Measurements from ENCODE around the gene ZNF619.
"Not testable (repeated sequence)": the region's sequence is repeated elsewhere in the genome, so short reads cannot be mapped to it uniquely, and the experiment has no call there.

ZNF619 gene

DNA sequence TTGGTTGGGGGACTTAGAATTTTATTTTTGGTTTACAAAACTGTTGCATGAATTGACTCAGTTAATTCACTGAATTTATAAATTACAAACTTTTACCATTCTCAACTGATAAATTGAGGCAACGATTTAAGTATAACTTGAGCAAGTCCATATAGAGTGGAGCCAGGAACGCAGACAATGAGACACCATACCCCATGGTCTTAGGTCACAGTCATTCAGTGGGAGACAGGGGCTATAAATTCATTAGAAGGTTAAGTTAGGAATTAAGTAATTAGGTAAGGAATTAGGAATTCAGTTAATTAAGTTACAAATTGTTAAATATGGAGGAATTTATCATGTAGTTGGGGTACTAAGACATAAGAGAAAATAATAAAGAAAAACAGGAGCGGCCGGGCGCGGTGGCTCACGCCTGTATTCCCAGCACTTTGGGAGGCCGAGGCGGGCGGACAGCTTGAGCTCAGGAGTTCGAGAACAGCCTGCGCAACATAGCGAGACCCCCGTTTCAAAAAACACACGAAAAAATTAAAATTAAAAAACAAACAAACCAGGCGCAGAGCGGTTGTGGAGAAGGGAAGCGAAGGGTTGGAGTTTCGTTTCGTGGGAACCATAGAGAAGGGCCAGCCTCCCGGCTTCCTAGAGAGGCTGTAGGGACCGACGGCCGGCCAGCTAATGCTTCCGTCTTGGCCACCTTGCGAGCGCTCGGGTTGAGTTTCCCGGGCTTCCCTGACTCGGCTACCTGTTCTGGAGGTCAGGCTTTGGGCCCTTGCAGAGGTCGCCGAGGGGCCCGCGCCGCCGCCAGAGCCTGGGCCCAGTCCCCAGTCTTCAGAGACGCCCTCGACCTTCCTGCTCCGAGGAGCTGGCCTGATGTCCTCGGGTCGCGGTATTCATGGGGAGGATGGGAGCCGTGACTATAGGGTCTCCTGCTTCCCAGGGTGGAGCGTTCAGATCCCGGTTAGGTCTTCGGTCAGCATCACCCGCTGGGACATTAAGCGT lies at the start of gene ZNF619:
Gene ZNF619 (plus strand): TSS at position 645 of the 993 bp plus-strand sequence. CDS start 858 bp downstream, outside the sequence.
- peak; percentile 34 for DNase-seq

- no peak for DNase-seq
These were observed 44.1 kb upstream of the ZNF619 start for GRCh38 chr3:40432793-40433192.

GRCh38 chr3:40437889-40438288 lies 39.0 kb upstream of the ZNF619 start:
- no peak for DNase-seq

DNA sequence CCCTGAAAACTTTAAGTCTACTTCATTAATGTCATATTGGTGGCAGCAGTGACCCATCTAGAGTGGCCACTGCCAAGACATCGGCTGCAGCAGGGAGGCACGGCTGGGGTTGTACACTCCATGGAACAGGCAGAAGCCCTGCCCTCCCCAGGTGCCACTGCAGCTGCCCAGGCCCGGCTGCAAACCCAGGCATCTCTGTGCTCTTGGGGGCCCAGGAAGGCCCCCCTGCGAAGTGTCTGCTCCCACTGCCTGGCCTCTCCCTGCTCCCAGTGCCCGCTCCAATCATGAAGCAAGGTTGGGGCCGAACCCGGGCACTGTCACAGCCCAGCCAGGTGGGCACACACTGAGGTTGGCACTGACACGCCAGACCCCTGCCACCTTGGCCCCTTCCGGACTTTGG lies 31.9 kb upstream of the ZNF619 start:
- no peak for DNase-seq

DNA sequence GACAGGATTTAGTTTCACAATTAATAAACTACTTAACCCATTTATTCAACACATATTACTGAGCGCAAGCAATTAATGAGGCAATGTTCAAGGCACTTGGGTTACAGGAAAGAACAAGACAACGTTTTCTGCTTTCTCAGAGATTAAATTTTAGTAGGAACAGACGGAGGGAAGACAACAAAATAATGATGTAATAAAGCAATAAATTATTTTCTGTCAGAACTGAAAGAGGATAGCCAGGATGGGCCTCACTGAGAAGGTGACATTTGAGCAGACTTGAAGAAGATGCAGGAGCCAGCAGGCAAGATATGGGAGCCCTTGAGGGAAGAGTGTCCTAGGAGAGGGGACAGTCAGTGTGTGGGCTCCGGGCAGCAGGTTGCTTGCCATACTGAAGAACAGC lies 31.0 kb upstream of the ZNF619 start:
- no peak for DNase-seq

GRCh38 chr3:40450438-40450837 lies 26.5 kb upstream of the ZNF619 start:
- DNase-seq: no peak

DNA sequence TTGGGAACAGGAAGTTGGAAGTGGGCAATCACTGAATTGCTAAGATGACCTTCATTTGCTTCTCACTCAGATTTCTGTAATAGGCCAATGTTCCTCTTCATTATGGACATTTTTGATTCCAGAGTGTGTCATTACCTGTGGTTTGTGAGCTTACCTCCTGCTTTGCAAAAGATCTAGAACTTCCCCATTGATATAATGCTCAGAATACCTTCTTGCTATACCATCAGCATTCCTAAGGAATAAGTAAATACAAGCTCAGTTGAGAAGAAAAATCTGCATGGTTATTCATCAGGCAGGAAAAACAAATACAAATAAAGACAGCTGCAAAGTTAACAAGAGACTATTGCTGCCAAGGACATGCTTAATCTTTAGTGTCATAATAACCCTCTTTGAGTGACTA lies 25.4 kb upstream of the ZNF619 start:
- no peak for DNase-seq

GRCh38 chr3:40452057-40452456 lies 24.9 kb upstream of the ZNF619 start:
- DNase-seq: no peak

- no peak for DNase-seq
These were observed 24.4 kb upstream of the ZNF619 start for GRCh38 chr3:40452562-40452875.

DNA sequence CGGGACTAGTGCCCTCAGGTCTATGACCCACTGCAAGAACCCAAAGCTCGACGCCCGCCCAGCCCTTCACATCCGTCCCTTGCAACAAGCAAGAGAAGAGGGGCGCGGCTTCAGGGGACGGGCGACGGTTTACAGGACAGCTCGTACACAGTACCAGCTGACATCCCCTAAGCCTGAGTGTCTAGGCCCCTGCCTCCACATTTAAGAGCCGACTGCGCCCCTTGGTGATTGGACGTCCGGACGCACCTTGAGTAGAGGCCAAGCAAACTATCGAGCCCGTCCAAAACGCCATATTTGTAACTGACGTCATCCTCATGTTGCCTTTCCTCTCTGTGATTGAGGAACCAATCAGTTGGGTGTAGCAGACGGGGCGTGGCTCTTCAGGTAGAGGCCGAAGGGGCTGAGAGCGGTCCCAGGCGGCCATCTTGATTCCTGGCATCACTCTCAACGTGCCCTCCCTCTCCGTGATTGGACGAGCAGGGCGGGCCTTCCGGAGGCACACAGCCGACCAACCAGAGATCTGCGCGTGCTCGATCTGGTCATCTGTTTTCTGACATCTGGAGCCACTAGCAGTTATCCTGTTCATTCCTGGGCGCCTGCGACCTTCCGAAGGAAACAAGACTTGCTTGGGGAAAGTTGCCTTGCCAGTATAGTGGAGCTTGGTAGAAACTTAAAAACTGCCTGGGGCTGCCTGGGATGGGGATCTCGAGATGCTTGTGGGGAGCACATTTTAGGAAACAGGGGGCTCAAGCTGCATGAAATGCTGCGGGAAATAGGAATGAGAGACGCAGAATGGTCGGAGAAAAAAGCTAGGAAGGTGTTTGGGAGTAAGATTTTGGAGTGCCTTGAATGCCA lies 23.8 kb upstream of the ZNF619 start:
- DNase-seq: peak; percentile 96

- no peak for DNase-seq
These were observed 23.0 kb upstream of the ZNF619 start for GRCh38 chr3:40453933-40454332.

GRCh38 chr3:40455328-40455727 lies 21.6 kb upstream of the ZNF619 start:
- DNase-seq: no peak

GRCh38 chr3:40456279-40456939 lies 20.5 kb upstream of the ZNF619 start:
- DNase-seq: no peak

- DNase-seq: peak; percentile 93
These were observed 19.7 kb upstream of the ZNF619 start, which contains the start of gene RPL14 for GRCh38 chr3:40456940-40457823. TSS of gene RPL14 (plus strand) at chr3:40457339. CDS start at chr3:40457472, 133 bp downstream.

GRCh38 chr3:40458473-40458872 lies 18.4 kb upstream of the ZNF619 start:
- DNase-seq: no peak

DNA sequence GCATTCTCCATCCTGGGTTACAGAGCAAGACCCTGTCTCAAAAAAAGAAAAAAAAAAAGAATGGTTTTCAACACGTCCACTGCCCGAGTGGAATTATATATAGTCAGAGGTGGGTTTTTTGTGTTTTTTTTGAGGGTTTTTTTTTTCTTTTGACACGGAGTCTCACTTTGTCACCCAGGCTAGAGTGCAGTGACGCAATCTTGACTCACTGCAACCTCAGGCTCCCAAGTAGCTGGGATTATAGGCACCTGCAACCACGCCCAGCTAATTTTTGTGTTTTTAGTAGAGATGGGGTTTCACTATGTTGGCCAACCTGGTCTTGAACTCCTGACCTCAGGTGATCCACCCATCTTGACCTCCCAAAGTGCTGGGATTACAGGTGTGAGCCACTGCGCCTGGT lies 16.4 kb upstream of the ZNF619 start:
- not testable (repeated sequence) for DNase-seq

DNA sequence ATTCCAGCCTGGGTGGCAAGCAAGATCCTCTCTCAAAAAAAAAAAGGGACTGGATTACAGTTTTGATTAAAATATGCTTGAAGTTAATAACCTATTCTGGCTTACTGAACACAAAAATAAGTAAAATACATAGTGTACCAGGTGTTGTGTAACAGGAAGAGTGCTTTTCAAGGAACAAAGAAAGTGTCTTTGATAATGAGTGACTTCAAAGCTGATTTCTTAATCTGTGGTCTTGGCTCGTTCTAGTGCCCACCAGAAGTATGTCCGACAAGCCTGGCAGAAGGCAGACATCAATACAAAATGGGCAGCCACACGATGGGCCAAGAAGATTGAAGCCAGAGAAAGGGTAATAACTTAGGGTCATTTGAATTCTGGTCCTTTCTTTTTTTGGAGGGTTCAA lies 15.8 kb upstream of the ZNF619 start:
- no peak for DNase-seq

- DNase-seq: not testable (repeated sequence)
These were observed 14.1 kb upstream of the ZNF619 start for GRCh38 chr3:40462838-40463237.

DNA sequence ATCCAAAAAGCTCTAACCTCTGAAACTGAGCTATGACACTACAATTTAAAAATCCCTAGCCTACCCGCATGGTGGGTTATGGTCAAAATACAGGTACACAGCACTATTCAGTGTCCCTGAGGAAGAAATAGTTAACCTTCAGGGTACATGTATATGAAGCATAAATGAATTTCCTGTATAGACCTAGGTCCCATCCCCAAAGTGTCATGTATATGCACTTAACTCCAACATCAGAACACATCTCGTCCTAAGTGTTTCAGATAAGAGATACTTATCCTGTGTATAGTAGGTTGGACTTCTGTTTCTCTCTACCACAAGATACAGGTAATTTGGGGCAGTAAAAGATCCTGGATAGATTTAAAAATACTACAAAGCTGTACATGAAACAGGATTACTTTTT lies 13.3 kb upstream of the ZNF619 start:
- no peak for DNase-seq

DNA sequence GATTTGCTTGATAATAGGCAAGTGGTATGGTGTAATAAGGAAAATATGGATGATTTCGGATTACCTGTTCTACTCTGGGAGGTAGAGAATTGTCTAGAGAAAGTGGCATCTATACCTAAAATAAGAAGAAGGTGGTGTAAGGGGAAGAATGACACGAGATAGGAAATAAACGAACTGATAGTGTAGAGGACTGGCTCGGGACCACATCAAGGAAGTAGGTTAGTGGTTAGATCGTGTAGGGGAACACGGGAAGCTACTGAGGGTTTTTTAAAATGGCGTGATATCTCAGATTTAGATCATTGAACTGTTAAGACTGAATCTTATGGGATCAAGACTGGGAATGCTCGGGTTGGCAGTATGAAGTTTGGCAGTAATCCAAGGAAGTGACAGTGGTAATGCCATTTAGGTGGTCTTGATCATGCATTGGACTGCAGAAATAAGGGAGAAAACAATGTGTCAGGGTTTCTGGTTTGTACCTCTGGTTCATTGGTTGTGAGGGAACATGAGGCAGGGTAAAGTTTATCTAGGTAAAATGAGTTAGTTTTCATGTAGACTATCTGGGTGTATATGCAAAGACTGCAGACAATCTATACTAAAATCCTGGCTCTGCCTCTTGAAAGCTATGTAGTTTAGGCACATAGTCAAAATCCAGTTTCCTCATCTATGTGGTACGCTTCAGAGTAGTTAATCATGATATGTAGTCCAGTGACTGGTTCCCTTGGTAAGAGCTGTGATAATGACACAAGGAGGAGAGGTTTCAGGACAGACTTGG lies 12.4 kb upstream of the ZNF619 start:
- no peak for DNase-seq

- no peak for DNase-seq
These were observed 11.9 kb upstream of the ZNF619 start for GRCh38 chr3:40465111-40465407.

- DNase-seq: no peak
These were observed 11.5 kb upstream of the ZNF619 start for GRCh38 chr3:40465456-40465855.
